HepG2 (cell line): Measurements from ENCODE around the gene NSUN6. TPM values are rescaled to one million over a fixed set of nuclear protein-coding genes. Genes with fewer than 3 reads are reported as not detected.
"Not testable (repeated sequence)": the region's sequence is repeated elsewhere in the genome, so short reads cannot be mapped to it uniquely, and the experiment has no call there.

Experiments
- ATAC-seq: fragments of 200-7000 bp; cut with Tn5 transposase; 3 replicates; pipeline ENCODE4 v1.9.1; 2020; ENCODE audit warnings: mild to moderate bottlenecking, moderate library complexity
- BruUV-seq: library from RNA; stranded (reverse); fragments of 400-500 nt; replicated peaks from 2 replicates; lab custom pipeline; 2021; lab: Mats Ljungman, UMichigan
- CTCF ChIA-PET: fragments of 300-600 bp; formaldehyde crosslinking; extraction: SDS; loops from one replicate; lab custom pipeline; 2021; ENCODE audit warnings: low total read pairs, inconsistent platforms, low intra/inter-chr PET ratio; lab: Yijun Ruan, JAX
- POLR2A ChIA-PET: fragments of 350-600 bp; sonication (Branson Sonifier 250); formaldehyde crosslinking; loops from one replicate; lab custom pipeline; 2020; ENCODE audit warnings: antibody characterized with exemption, inconsistent platforms; lab: Yijun Ruan, JAX
- DNase-seq: peaks from one replicate; pipeline ENCODE4 v3.0.0-alpha.2; 2015; ENCODE audit warnings: low spot score
- FAIRE-seq: peaks from 3 replicates; lab custom pipeline; 2011; peaks lifted over from hg19 to GRCh38; lab: Jason Lieb, UNC
- H2AFZ ChIP-seq: one replicate; pipeline ENCODE4 v1.6.1; 2011; ENCODE audit warnings: low read length, inconsistent platforms
- H3K27ac ChIP-seq: fragments of 300-600 bp; 3 replicates; pipeline ENCODE4 v1.8.0; 2011; ENCODE audit warnings: mixed run types, mild to moderate bottlenecking, mixed read lengths, low read length, inconsistent platforms; ENCODE audit not compliant: insufficient read depth; ENCODE audit errors: extremely low read length
- H3K27me3 ChIP-seq, 2 experiments: fragments of 200-600 bp in 1 of 2; 2 replicates in 1 of 2; 3 replicates in 1 of 2; pipeline versions ENCODE4 v1.6.0 to v1.8.0; 2011; ENCODE audit warnings: low read length in 2 of 2, mild to moderate bottlenecking in 2 of 2, moderate library complexity in 2 of 2, inconsistent platforms in 1 of 2; ENCODE audit not compliant: insufficient read depth in 2 of 2, control insufficient read depth in 1 of 2
- H3K36me3 ChIP-seq, 2 experiments: fragments of 200-600 bp in 1 of 2; replicated peaks in 1 of 2; 2 replicates in 1 of 2; 3 replicates in 1 of 2; pipeline versions ENCODE4 v1.5.1 to v1.8.0; 2011; ENCODE audit warnings: low read length in 2 of 2, inconsistent platforms in 1 of 2; ENCODE audit not compliant: insufficient read depth in 2 of 2, control insufficient read depth in 1 of 2
- H3K4me1 ChIP-seq: 2 replicates; pipeline ENCODE4 v1.5.1; 2012; ENCODE audit warnings: low read length, inconsistent platforms; ENCODE audit not compliant: insufficient read depth
- H3K4me2 ChIP-seq: 2 replicates; pipeline ENCODE4 v1.6.0; 2011; ENCODE audit warnings: low read depth, low read length, inconsistent platforms
- H3K4me3 ChIP-seq, 3 experiments: fragments of 200-600 bp in 1 of 3; sonication (generic), shearing (Covaris generic) in 1 of 3; replicated peaks in 1 of 3; 2 replicates each; pipeline ENCODE4 v1.5.1; 2011 to 2016; ENCODE audit warnings: low read length in 3 of 3, inconsistent platforms in 2 of 3, low read depth in 2 of 3, mild to moderate bottlenecking in 2 of 3, control low read depth in 1 of 3, mixed read lengths in 1 of 3; ENCODE audit not compliant: insufficient read depth in 1 of 3
- H3K79me2 ChIP-seq: one replicate; pipeline ENCODE4 v1.6.1; 2011; ENCODE audit warnings: low read length, inconsistent platforms; ENCODE audit not compliant: insufficient read depth
- H3K9ac ChIP-seq: 2 replicates; pipeline ENCODE4 v1.6.0; 2011; ENCODE audit warnings: mild to moderate bottlenecking, low read depth, low read length, inconsistent platforms; ENCODE audit not compliant: insufficient read depth
- H3K9me3 ChIP-seq: 2 replicates; pipeline ENCODE4 v1.5.1; 2012; ENCODE audit warnings: mild to moderate bottlenecking, low read length
- H4K20me1 ChIP-seq: 2 replicates; pipeline ENCODE4 v1.6.0; 2011; ENCODE audit warnings: inconsistent platforms, mild to moderate bottlenecking, low read length, moderate library complexity; ENCODE audit not compliant: insufficient read depth
- BCL6 ChIP-seq: IDR thresholded peaks from 2 replicates; pipeline ENCODE4 v1.6.1; 2016; ENCODE audit warnings: missing genetic modification reagents, missing compliant biosample characterization
- CEBPB ChIP-seq: IDR thresholded peaks from 2 replicates; pipeline ENCODE4 v1.6.1; 2011; ENCODE audit warnings: low read depth, low read length, improper control_type of control experiment, borderline replicate concordance
- CREB1 ChIP-seq, 2 experiments: fragments of 450-650 bp in 1 of 2; IDR thresholded peaks; 2 replicates each; pipeline ENCODE4 v1.6.1; 2016 to 2017; ENCODE audit warnings: control low read depth in 1 of 2, mild to moderate bottlenecking in 1 of 2, missing compliant biosample characterization in 1 of 2, missing genetic modification characterization in 1 of 2
- ETV5 ChIP-seq: IDR thresholded peaks from 2 replicates; pipeline ENCODE4 v1.6.1; 2018; ENCODE audit warnings: missing biosample characterization, missing genetic modification reagents, inconsistent platforms, borderline replicate concordance
- FOXK1 ChIP-seq: sonication (generic); formaldehyde crosslinking; IDR thresholded peaks from 2 replicates; pipeline ENCODE4 v1.4.0; 2020; ENCODE audit warnings: low read depth, missing genetic modification reagents, borderline replicate concordance
- GATAD2A ChIP-seq: IDR thresholded peaks from 2 replicates; pipeline ENCODE4 v1.6.1; 2016
- HDAC2 ChIP-seq: sonication (generic); formaldehyde crosslinking; IDR thresholded peaks from 2 replicates; pipeline ENCODE4 v1.4.0; 2020; ENCODE audit warnings: missing genetic modification reagents
- ISL2 ChIP-seq: sonication (generic); formaldehyde crosslinking; IDR thresholded peaks from 2 replicates; pipeline ENCODE4 v1.5.0; 2020; ENCODE audit warnings: missing genetic modification reagents
- KAT8 ChIP-seq: IDR thresholded peaks from 2 replicates; pipeline ENCODE4 v1.6.1; 2016; ENCODE audit warnings: missing genetic modification reagents, missing compliant biosample characterization
- KLF16 ChIP-seq, 2 experiments: sonication (generic) in 1 of 2; formaldehyde crosslinking in 1 of 2; IDR thresholded peaks; 2 replicates each; pipeline versions ENCODE4 v1.6.1 to v1.8.0; 2016 to 2023; ENCODE audit warnings: missing genetic modification reagents in 2 of 2, missing compliant biosample characterization in 1 of 2
- NCOA2 ChIP-seq: sonication (generic); formaldehyde crosslinking; IDR thresholded peaks from 2 replicates; pipeline ENCODE4 v1.8.0; 2022; ENCODE audit warnings: inconsistent platforms
- NCOR1 ChIP-seq: fragments of 200-600 bp; sonication (generic); IDR thresholded peaks from 2 replicates; pipeline ENCODE4 v1.7.0; 2017; ENCODE audit warnings: antibody characterized with exemption, low read length, borderline replicate concordance
- NFIC ChIP-seq: IDR thresholded peaks from 2 replicates; pipeline ENCODE4 v1.6.1; 2012; ENCODE audit warnings: mild to moderate bottlenecking, low read length, inconsistent platforms
- NFKBIZ ChIP-seq: IDR thresholded peaks from 2 replicates; pipeline ENCODE4 v1.6.1; 2018; ENCODE audit warnings: missing genetic modification reagents, missing compliant biosample characterization
- RXRB ChIP-seq: IDR thresholded peaks from 2 replicates; pipeline ENCODE4 v1.6.1; 2016; ENCODE audit warnings: borderline replicate concordance, missing genetic modification reagents, missing compliant biosample characterization
- SAP130 ChIP-seq: IDR thresholded peaks from 2 replicates; pipeline ENCODE4 v1.6.1; 2016; ENCODE audit warnings: low read depth
- SIX4 ChIP-seq: sonication (generic); formaldehyde crosslinking; IDR thresholded peaks from 2 replicates; pipeline ENCODE4 v1.4.0; 2020; ENCODE audit warnings: missing genetic modification reagents
- SKI ChIP-seq: fragments of 450-650 bp; IDR thresholded peaks from one replicate; pipeline ENCODE4 v1.6.1; 2018; ENCODE audit warnings: mild to moderate bottlenecking; ENCODE audit not compliant: partially characterized antibody
- TCF7 ChIP-seq: sonication (generic); IDR thresholded peaks from 2 replicates; pipeline ENCODE4 v1.6.1; 2016; ENCODE audit warnings: antibody characterized with exemption, low read depth
- WGBS: methylation state at CpG from one replicate; pipeline ENCODE4 v1.1.6; 2017; ENCODE audit warnings: low lambda C conversion rate; 5-methylcytosine and 5-hydroxymethylcytosine counted together
- in situ Hi-C: cut with HindIII; loops from 2 replicates; pipeline ENCODE4 v1.10.0; 2017; ENCODE audit warnings: low pct_unique_long_range_greater_than_20kb; ENCODE audit not compliant: extremely low pct_ligation_motif_present
- intact Hi-C: fragments of 100-400 bp; cut with micrococcal nuclease; formaldehyde crosslinking; loops from one replicate; pipeline ENCODE4 v1.10.0; 2022; ENCODE audit not compliant: unreplicated experiment
- polyA plus RNA-seq, 8 experiments: library from polyadenylated mRNA; depleted of rRNA in 3 of 8; stranded (reverse) in 7 of 8; unstranded in 1 of 8; fragments of >200 nt; fragmentation: Illumina TruSeq in 4 of 8; extraction: Trizol in 4 of 8; gene quantifications; 2 replicates each; pipeline versions ENCODE4 v1.2.1 to v1.2.3, GENCODE V29; 2011 to 2016; ENCODE audit warnings: low read depth in 4 of 8, missing spikeins in 1 of 8, mixed read lengths in 1 of 8; ENCODE audit not compliant: insufficient read depth in 1 of 8
- total RNA-seq, 5 experiments: library from RNA; depleted of rRNA; stranded (reverse); fragments of >200 nt; fragmentation: Illumina TruSeq; extraction: Trizol; gene quantifications; 2 replicates each; pipeline ENCODE4 v1.2.3, GENCODE V29; 2016; ENCODE audit warnings: low read depth in 1 of 5
- TF ChIP-seq, protein P1 (sequence below): sonication (generic); formaldehyde crosslinking; IDR thresholded peaks from 2 replicates; pipeline ENCODE4 v1.5.0; 2020; ENCODE audit warnings: missing genetic modification reagents
- TF ChIP-seq, protein P2 (sequence below): IDR thresholded peaks from 2 replicates; pipeline ENCODE4 v1.4.0; 2020; ENCODE audit warnings: mild to moderate bottlenecking, missing genetic modification reagents

The NSUN6 gene
- total and polyA plus RNA-seq, 2 of the 13 experiments (the other 11 are each of a cell fraction or from before 2014, with no cell fraction given), result 17.2 to 19.3 TPM

DNA sequence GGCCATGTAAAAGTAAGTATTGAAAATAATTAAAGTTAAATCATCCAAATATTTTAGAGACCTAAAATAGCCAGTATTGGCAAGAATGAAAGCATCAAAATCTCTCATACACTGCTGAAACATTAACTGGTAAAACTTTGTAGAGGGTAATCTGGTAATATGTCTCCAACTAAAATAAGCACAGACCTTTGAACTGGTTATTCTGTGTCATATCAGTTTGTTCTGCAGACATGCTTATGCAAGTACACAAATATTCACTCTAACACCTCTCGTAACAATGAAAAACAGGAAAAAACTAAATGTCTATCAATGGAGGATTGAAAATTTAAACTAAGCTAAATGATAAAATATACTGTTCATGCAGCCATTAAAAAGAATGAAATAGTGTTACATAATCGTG lies 11.7 kb downstream of the NSUN6 start (continued):
- 0 out of 2 replicates have a peak, but pooled peaks have one; percentile 13 for TF ChIP-seq NCOA2 (CRISPR knock-in tag)

DNA sequence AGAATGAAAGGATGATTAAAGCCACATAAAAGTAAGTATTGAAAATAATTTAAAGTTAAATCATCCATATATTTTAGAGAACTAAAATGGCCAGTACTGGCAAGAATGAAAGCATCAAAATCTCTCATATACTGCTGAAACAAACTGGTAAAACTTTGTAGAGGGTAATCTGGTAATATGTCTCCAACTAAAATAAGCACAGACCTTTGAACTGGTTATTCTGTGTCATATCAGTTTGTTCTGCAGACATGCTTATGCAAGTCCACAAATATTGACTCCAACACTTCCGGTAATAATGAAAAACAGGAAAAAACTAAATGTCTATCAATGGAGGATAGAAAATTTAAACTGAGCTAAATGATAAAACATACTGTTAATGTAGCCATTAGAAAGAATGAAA lies 14.0 kb downstream of the NSUN6 start:
- ATAC-seq, result peak; percentile 86
- BruUV-seq, H2AFZ ChIP-seq, H3K9me3 ChIP-seq, H3K79me2 ChIP-seq, H3K4me3 ChIP-seq, in situ Hi-C loops, H3K36me3 ChIP-seq, H4K20me1 ChIP-seq, intact Hi-C loops, H3K27me3 ChIP-seq, CTCF ChIA-PET: not testable (repeated sequence)
- H3K27ac ChIP-seq, result peak overlapping the region; percentile 71
- WGBS, result 0% methylated on average over 1 of the region's 1 CpG
- H3K4me1 ChIP-seq, result peaks cover 63% of the 10 kb centered on the region
- POLR2A ChIA-PET, result interaction anchor here (1.0 to 2.4 kb wide), 6 partner anchors 10 to 25 kb away, joined by 3 to 21 read pairs (median 4); partner anchors contain the start of genes ARL5B and NSUN6
- FAIRE-seq, result peak; percentile 42
- peak overlapping the region; percentile 29; the same call in 1 of the 2 replicates for H3K4me2 ChIP-seq
- DNase-seq, result peak; percentile 58
- peak overlapping the region; percentile 32 for H3K9ac ChIP-seq
- peak; percentile 89 for TF ChIP-seq RXRB (CRISPR knock-in tag)
- TF ChIP-seq SAP130, result peak; percentile 68
- peak; percentile 90 for TF ChIP-seq GATAD2A (CRISPR knock-in tag)
- TF ChIP-seq HDAC2 (CRISPR knock-in tag), result peak; percentile 66
- 0 out of 2 replicates have a peak, but pooled peaks have one; percentile 49 for TF ChIP-seq NFKBIZ (CRISPR knock-in tag)
- peak; percentile 87 for TF ChIP-seq SKI
- TF ChIP-seq BCL6, result peak; percentile 82
- TF ChIP-seq KAT8, result peak; percentile 68; the same call in 1 of the 2 replicates
- TF ChIP-seq, protein P1, sequence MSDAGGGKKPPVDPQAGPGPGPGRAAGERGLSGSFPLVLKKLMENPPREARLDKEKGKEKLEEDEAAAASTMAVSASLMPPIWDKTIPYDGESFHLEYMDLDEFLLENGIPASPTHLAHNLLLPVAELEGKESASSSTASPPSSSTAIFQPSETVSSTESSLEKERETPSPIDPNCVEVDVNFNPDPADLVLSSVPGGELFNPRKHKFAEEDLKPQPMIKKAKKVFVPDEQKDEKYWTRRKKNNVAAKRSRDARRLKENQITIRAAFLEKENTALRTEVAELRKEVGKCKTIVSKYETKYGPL (CRISPR knock-in tag), result peak; percentile 73; the same call in 1 of the 2 replicates
- peak; percentile 85 for TF ChIP-seq ETV5 (CRISPR knock-in tag)
- 0 out of 2 replicates have a peak, but pooled peaks have one; percentile 28 for TF ChIP-seq SIX4 (CRISPR knock-in tag)
- TF ChIP-seq, protein P2, sequence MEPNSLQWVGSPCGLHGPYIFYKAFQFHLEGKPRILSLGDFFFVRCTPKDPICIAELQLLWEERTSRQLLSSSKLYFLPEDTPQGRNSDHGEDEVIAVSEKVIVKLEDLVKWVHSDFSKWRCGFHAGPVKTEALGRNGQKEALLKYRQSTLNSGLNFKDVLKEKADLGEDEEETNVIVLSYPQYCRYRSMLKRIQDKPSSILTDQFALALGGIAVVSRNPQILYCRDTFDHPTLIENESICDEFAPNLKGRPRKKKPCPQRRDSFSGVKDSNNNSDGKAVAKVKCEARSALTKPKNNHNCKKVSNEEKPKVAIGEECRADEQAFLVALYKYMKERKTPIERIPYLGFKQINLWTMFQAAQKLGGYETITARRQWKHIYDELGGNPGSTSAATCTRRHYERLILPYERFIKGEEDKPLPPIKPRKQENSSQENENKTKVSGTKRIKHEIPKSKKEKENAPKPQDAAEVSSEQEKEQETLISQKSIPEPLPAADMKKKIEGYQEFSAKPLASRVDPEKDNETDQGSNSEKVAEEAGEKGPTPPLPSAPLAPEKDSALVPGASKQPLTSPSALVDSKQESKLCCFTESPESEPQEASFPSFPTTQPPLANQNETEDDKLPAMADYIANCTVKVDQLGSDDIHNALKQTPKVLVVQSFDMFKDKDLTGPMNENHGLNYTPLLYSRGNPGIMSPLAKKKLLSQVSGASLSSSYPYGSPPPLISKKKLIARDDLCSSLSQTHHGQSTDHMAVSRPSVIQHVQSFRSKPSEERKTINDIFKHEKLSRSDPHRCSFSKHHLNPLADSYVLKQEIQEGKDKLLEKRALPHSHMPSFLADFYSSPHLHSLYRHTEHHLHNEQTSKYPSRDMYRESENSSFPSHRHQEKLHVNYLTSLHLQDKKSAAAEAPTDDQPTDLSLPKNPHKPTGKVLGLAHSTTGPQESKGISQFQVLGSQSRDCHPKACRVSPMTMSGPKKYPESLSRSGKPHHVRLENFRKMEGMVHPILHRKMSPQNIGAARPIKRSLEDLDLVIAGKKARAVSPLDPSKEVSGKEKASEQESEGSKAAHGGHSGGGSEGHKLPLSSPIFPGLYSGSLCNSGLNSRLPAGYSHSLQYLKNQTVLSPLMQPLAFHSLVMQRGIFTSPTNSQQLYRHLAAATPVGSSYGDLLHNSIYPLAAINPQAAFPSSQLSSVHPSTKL (CRISPR knock-in tag), result peak; percentile 90
- TF ChIP-seq NFIC, result peak; percentile 72; the same call in 1 of the 2 replicates
- TF ChIP-seq FOXK1 (CRISPR knock-in tag), result peak; percentile 65; the same call in 1 of the 2 replicates
- peak; percentile 56; the same call in 1 of the 2 replicates for TF ChIP-seq CEBPB
- TF ChIP-seq KLF16 (CRISPR knock-in tag; IDR thresholded peaks at IDR 0.05), result 0 out of 4 replicates have a peak, but pooled peaks of 1 of the 2 experiments have one; percentile 31
- TF ChIP-seq TCF7, result 0 out of 2 replicates have a peak, but pooled peaks have one; percentile 33
- peak; percentile 63; the same call in 1 of the 2 replicates for TF ChIP-seq ISL2 (CRISPR knock-in tag)
- TF ChIP-seq NCOR1, result peak; percentile 55; the same call in 1 of the 2 replicates
- TF ChIP-seq CREB1 (IDR thresholded peaks at IDR 0.05), result 0 out of 2 replicates have a peak, but pooled peaks have one; percentile 17
- peak; percentile 54 for TF ChIP-seq CREB1 (CRISPR knock-in tag; IDR thresholded peaks at IDR 0.05)
